ENCODE results near the gene FRMD4B. TPM values are rescaled to one million over a fixed set of nuclear protein-coding genes. Genes with fewer than 3 reads are reported as not detected.

FRMD4B gene
- total and polyA plus RNA-seq, 2 experiments from 2014 or later, result 6.4 to 12.8 TPM

DNA sequence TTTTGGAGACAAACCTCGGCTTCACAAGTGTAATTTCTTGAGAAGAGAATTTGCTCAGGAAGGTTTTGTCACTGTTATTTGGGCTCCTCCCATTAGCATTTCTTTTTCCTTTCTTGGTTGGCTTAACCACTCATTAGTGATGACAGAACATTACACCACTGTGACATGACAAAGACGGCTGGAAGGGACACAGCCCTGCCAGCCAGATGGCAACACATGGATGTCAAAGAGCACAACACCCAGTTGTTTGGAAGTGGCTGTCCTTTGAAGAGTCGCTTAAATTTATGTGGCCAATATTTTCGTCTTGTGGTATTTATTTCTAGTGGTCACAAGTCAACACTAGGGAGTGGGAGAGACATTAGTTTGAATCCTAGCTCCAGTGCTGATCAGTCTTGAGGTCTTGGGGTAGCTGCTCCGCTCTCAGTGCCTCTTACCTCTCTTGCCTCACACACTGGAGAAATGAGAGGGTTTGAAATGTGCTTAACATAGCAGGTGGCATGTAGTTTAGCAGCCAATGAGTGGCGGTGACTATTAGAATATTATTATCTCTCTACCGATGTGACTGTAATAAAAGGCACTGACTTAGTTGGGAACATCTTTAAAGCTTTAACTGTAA lies 92.8 kb downstream of the FRMD4B start (continued):
- TF ChIP-seq NANOG (IDR thresholded peaks at IDR 0.05; ENCODE audit: borderline replicate concordance) (no peak), EZH2phosphoT487 (IDR thresholded peaks at IDR 0.05; ENCODE audit: unreplicated experiment) (no peak), ZNF462 (CRISPR knock-in tag; IDR thresholded peaks at IDR 0.05) (no peak)

- no peak overlapping the region for H3K27ac ChIP-seq (ENCODE audit: low read depth)
- no peaks in the 10 kb centered on the region for H3K9me2 ChIP-seq (ENCODE audit: insufficient read depth)
- H3K79me2 ChIP-seq (replicated peaks; ENCODE audit: insufficient read depth), result no peaks in the 10 kb centered on the region
- peak overlapping the region; percentile 37; the same call in 1 of the 2 replicates for H3K4me2 ChIP-seq
- no peak overlapping the region for H3K27ac Mint-ChIP-seq
- H4K20me1 ChIP-seq (replicated peaks; ENCODE audit: insufficient read depth), result no peaks in the 10 kb centered on the region
- H3K36me3 ChIP-seq (ENCODE audit: insufficient read depth), result no peaks in the 10 kb centered on the region
- H3K27me3 Mint-ChIP-seq (ENCODE audit: insufficient read depth, low read depth, poor library complexity), result peaks cover 20% of the 10 kb centered on the region
- peak; percentile 12; the same call in 2 of the 3 replicates for ATAC-seq
- H3K36me3 Mint-ChIP-seq (ENCODE audit: low read depth), result no peaks in the 10 kb centered on the region
- H3K4me1 Mint-ChIP-seq, result peaks cover 57% of the 10 kb centered on the region
- no peak overlapping the region for H2AFZ ChIP-seq
- no peaks in the 10 kb centered on the region for H3K9me3 Mint-ChIP-seq
- H3K4me1 ChIP-seq (ENCODE audit: insufficient read depth), result peaks cover 31% of the 10 kb centered on the region
- no peak overlapping the region for H3K4me3 Mint-ChIP-seq
- peak; percentile 36 for DNase-seq (ENCODE audit: low spot score)
- no peak overlapping the region for H3K4me3 ChIP-seq
- no peaks in the 10 kb centered on the region for H3K27me3 ChIP-seq (ENCODE audit: insufficient read depth)
- no peaks in the 10 kb centered on the region for H3F3A ChIP-seq (replicated peaks; ENCODE audit: low read depth)
- TF ChIP-seq JUNB (IDR thresholded peaks at IDR 0.05; ENCODE audit: unreplicated experiment) (no peak), EZH2 (IDR thresholded peaks at IDR 0.05; ENCODE audit: low read depth, unreplicated experiment) (no peak), ZNF331 (CRISPR knock-in tag; IDR thresholded peaks at IDR 0.05; ENCODE audit: low read depth) (no peak), STAT1 (IDR thresholded peaks at IDR 0.05; ENCODE audit: unreplicated experiment) (no peak), POLR2AphosphoS5 (IDR thresholded peaks at IDR 0.05; ENCODE audit: low read depth) (no peak), ZNF462 (CRISPR knock-in tag; IDR thresholded peaks at IDR 0.05) (no peak), NANOG (IDR thresholded peaks at IDR 0.05; ENCODE audit: borderline replicate concordance) (no peak)
Observed at GRCh38 chr3:69292185-69292584, 93.7 kb downstream of the FRMD4B start.
